ENCODE measurements around the gene FLG2. TPM values are rescaled to one million over a fixed set of nuclear protein-coding genes. Genes with fewer than 3 reads are reported as not detected.

FLG2 gene
- total and polyA plus RNA-seq, 2 donors (not counting 1 experiment from before 2014, with no cell fraction given), result not detected

DNA sequence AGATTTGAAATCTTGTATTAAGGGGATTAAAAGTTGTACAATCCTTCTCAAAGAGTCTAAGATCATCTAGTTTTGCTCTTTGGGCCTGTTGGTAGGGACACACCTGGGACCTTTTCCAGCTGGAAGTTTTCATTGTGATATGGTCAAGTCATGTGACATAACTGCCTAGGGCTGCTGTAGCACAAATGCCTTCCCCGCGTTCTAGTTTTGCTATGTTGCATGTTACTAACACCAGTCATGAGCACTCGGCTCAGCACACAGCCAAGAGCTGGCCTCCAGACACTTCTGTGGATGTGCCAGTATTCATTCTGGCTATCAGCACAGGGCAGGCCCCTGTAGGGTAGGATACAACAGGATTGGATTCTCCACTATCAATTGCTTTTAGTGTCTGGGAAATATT lies 14.6 kb upstream of the FLG2 start:
- no peak for DNase-seq (ENCODE audit: low read depth in 2 of 2)
- H2AFZ ChIP-seq (ENCODE audit: low read length), result no peak overlapping the region
- no peak for TF ChIP-seq EZH2 (IDR thresholded peaks at IDR 0.05; ENCODE audit: low read length, missing control alignments)
- TF ChIP-seq, protein P1, sequence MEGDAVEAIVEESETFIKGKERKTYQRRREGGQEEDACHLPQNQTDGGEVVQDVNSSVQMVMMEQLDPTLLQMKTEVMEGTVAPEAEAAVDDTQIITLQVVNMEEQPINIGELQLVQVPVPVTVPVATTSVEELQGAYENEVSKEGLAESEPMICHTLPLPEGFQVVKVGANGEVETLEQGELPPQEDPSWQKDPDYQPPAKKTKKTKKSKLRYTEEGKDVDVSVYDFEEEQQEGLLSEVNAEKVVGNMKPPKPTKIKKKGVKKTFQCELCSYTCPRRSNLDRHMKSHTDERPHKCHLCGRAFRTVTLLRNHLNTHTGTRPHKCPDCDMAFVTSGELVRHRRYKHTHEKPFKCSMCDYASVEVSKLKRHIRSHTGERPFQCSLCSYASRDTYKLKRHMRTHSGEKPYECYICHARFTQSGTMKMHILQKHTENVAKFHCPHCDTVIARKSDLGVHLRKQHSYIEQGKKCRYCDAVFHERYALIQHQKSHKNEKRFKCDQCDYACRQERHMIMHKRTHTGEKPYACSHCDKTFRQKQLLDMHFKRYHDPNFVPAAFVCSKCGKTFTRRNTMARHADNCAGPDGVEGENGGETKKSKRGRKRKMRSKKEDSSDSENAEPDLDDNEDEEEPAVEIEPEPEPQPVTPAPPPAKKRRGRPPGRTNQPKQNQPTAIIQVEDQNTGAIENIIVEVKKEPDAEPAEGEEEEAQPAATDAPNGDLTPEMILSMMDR (conservative IDR thresholded peaks at IDR 0.05 in 1 of 2, IDR thresholded peaks at IDR 0.05 in 1 of 2; ENCODE audit: low read depth in 1 of 2, low read length in 2 of 2), result no peak
- no peaks in the 10 kb centered on the region for H3K27me3 ChIP-seq (ENCODE audit: control insufficient read depth, insufficient read depth, low read length)
- no peaks in the 10 kb centered on the region for H3K36me3 ChIP-seq (ENCODE audit: control insufficient read depth, insufficient read depth, low read length)
- no peak overlapping the region for H3K4me3 ChIP-seq (replicated peaks in 1 of 4; ENCODE audit: control extremely low read depth in 1 of 4, insufficient read depth in 1 of 4, low read depth in 3 of 4, low read length in 4 of 4)
- H3K27ac ChIP-seq (ENCODE audit: insufficient read depth, low read length), result no peak overlapping the region
- no peak overlapping the region for H3K4me2 ChIP-seq (ENCODE audit: extremely low read depth, insufficient read depth, low read length)
- H3K79me2 ChIP-seq (ENCODE audit: control insufficient read depth, insufficient read depth, low read length), result no peaks in the 10 kb centered on the region
- no peak overlapping the region for H3K9ac ChIP-seq (ENCODE audit: insufficient read depth, low read length)
- no peaks in the 10 kb centered on the region for H3K4me1 ChIP-seq (ENCODE audit: control insufficient read depth, extremely low read depth, insufficient read depth, low read length)
- no peaks in the 10 kb centered on the region for H3K9me3 ChIP-seq (ENCODE audit: control insufficient read depth, insufficient read depth, low read depth, low read length)
- H4K20me1 ChIP-seq (ENCODE audit: control insufficient read depth, extremely low read depth, insufficient read depth, low read length), result no peaks in the 10 kb centered on the region

DNA sequence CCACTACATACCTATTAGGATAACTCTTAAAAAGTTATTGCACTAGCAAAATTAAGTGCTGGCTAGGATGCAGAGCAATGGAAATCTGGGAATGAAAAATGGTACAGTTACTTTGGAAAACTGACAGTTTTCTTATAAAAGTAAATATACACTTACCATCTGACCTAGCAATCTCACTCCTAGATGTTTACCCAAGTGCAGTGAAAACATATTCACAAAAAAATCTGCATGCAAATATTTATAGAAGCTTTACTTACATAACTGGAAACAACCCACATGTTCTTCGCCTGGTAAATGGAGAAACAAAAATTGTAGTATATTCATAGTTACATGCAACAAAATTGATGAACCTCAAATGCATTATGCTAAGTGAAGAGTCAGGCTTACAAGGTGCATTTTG lies 12.9 kb upstream of the FLG2 start:
- no peak overlapping the region for H2AFZ ChIP-seq (ENCODE audit: low read length)
- H3K4me1 ChIP-seq (ENCODE audit: control insufficient read depth, extremely low read depth, insufficient read depth, low read length), result no peaks in the 10 kb centered on the region
- TF ChIP-seq EZH2 (IDR thresholded peaks at IDR 0.05; ENCODE audit: low read length, missing control alignments), result no peak
- TF ChIP-seq, protein P1 (conservative IDR thresholded peaks at IDR 0.05 in 1 of 2, IDR thresholded peaks at IDR 0.05 in 1 of 2; ENCODE audit: low read depth in 1 of 2, low read length in 2 of 2), result no peak
- no peak overlapping the region for H3K4me3 ChIP-seq (replicated peaks in 1 of 4; ENCODE audit: control extremely low read depth in 1 of 4, insufficient read depth in 1 of 4, low read depth in 3 of 4, low read length in 4 of 4)
- no peaks in the 10 kb centered on the region for H3K9me3 ChIP-seq (ENCODE audit: control insufficient read depth, insufficient read depth, low read depth, low read length)
- no peaks in the 10 kb centered on the region for H3K36me3 ChIP-seq (ENCODE audit: control insufficient read depth, insufficient read depth, low read length)
- no peak overlapping the region for H3K4me2 ChIP-seq (ENCODE audit: extremely low read depth, insufficient read depth, low read length)
- no peak overlapping the region for H3K9ac ChIP-seq (ENCODE audit: insufficient read depth, low read length)
- DNase-seq (ENCODE audit: low read depth in 2 of 2), result no peak
- H4K20me1 ChIP-seq (ENCODE audit: control insufficient read depth, extremely low read depth, insufficient read depth, low read length), result no peaks in the 10 kb centered on the region
- no peak overlapping the region for H3K27ac ChIP-seq (ENCODE audit: insufficient read depth, low read length)
- H3K27me3 ChIP-seq (ENCODE audit: control insufficient read depth, insufficient read depth, low read length), result no peaks in the 10 kb centered on the region
- H3K79me2 ChIP-seq (ENCODE audit: control insufficient read depth, insufficient read depth, low read length), result no peaks in the 10 kb centered on the region

DNA sequence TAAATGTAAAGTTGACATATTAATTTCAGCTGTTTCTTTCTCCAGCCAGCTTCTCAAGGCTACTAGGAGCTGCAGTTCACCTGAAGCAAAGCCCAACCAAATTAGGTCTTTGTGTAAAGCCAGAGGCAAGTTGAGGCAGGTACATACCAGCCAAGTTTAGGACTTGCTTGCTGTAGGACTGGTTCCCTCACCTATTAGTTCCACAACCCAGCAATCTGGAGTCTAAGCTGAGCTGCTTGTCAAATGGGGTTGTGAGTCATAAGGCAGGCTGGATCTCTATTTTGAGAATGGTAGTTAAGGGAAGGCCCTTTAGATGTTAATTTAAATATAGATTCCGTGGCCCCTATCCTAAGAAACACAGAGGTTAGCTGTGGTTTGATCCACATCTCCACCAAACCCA lies 7.6 kb upstream of the FLG2 start:
- DNase-seq (ENCODE audit: low read depth in 2 of 2), result no peak
- H3K9ac ChIP-seq (ENCODE audit: insufficient read depth, low read length), result no peak overlapping the region
- no peaks in the 10 kb centered on the region for H3K27me3 ChIP-seq (ENCODE audit: control insufficient read depth, insufficient read depth, low read length)
- H4K20me1 ChIP-seq (ENCODE audit: control insufficient read depth, extremely low read depth, insufficient read depth, low read length), result no peaks in the 10 kb centered on the region
- no peaks in the 10 kb centered on the region for H3K79me2 ChIP-seq (ENCODE audit: control insufficient read depth, insufficient read depth, low read length)
- H3K36me3 ChIP-seq (ENCODE audit: control insufficient read depth, insufficient read depth, low read length), result no peaks in the 10 kb centered on the region
- no peak overlapping the region for H3K4me2 ChIP-seq (ENCODE audit: extremely low read depth, insufficient read depth, low read length)
- no peak overlapping the region for H2AFZ ChIP-seq (ENCODE audit: low read length)
- TF ChIP-seq EZH2 (IDR thresholded peaks at IDR 0.05; ENCODE audit: low read length, missing control alignments), result no peak
- TF ChIP-seq, protein P1 (conservative IDR thresholded peaks at IDR 0.05 in 1 of 2, IDR thresholded peaks at IDR 0.05 in 1 of 2; ENCODE audit: low read depth in 1 of 2, low read length in 2 of 2), result no peak
- H3K4me3 ChIP-seq (replicated peaks in 1 of 4; ENCODE audit: control extremely low read depth in 1 of 4, insufficient read depth in 1 of 4, low read depth in 3 of 4, low read length in 4 of 4), result no peak overlapping the region
- H3K4me1 ChIP-seq (ENCODE audit: control insufficient read depth, extremely low read depth, insufficient read depth, low read length), result no peaks in the 10 kb centered on the region
- H3K9me3 ChIP-seq (ENCODE audit: control insufficient read depth, insufficient read depth, low read depth, low read length), result no peaks in the 10 kb centered on the region
- no peak overlapping the region for H3K27ac ChIP-seq (ENCODE audit: insufficient read depth, low read length)

All from fibroblast of lung (primary cell).